ENCODE measurements around the gene REEP5. TPM values are rescaled to one million over a fixed set of nuclear protein-coding genes. Genes with fewer than 3 reads are reported as not detected.
A peak's percentile ranks its signal among the peaks of the same experiment; 100 is the strongest.

The REEP5 gene
- polyA plus RNA-seq, 1 of the 3 experiments (the other 2 are of a cell fraction), result 124 TPM

- no peaks in the 10 kb centered on the region for H3K36me3 ChIP-seq (replicated peaks in 1 of 2; ENCODE audit: control insufficient read depth in 1 of 2, insufficient read depth in 2 of 2, low read length in 1 of 2)
- peak overlapping the region in 1 of 2 experiments; percentile 97; a peak in 1 of 4 replicates for H3K27ac ChIP-seq (ENCODE audit: low read depth in 2 of 2, low read length in 1 of 2)
- H3K4me1 ChIP-seq (ENCODE audit: control insufficient read depth in 1 of 2, insufficient read depth in 2 of 2, low read depth in 1 of 2, low read length in 1 of 2), result peaks cover 9 to 36% of the 10 kb centered on the region in 2 experiments
- H4K20me1 ChIP-seq (ENCODE audit: insufficient read depth), result no peaks in the 10 kb centered on the region; the same call in 1 of the 2 replicates
- H2AFZ ChIP-seq (ENCODE audit: low read depth), result no peak overlapping the region
- H3K4me3 ChIP-seq (ENCODE audit: low read depth in 2 of 2, low read length in 1 of 2), result no peak overlapping the region
- WGBS (ENCODE audit: low lambda C conversion rate), result 73% methylated on average over 2 of the region's 2 CpGs
- ChIA-PET CTCF (no interaction called here), POLR2A (no interaction called here)
- peaks cover 24% of the 10 kb centered on the region for H3F3A ChIP-seq (replicated peaks; ENCODE audit: insufficient read depth)
- H3K9ac ChIP-seq, result no peak overlapping the region
- DNase-seq, result no peak
- no peaks in the 10 kb centered on the region for H3K9me3 ChIP-seq
- H3K27me3 ChIP-seq (ENCODE audit: insufficient read depth), result no peaks in the 10 kb centered on the region
- no peaks in the 10 kb centered on the region for H3K9me2 ChIP-seq
- TF ChIP-seq RFX5 (IDR thresholded peaks at IDR 0.05; ENCODE audit: low read length), result no peak
- no peak for TF ChIP-seq TCF12 (IDR thresholded peaks at IDR 0.05)
- no peak for TF ChIP-seq NRF1 (IDR thresholded peaks at IDR 0.05; ENCODE audit: low read depth, low read length)
- TF ChIP-seq GATA2 (CRISPR knock-in tag; IDR thresholded peaks at IDR 0.05), result no peak
- no peak for TF ChIP-seq ZBTB33 (IDR thresholded peaks at IDR 0.05; ENCODE audit: borderline replicate concordance, low read depth)
- TF ChIP-seq CHD2 (IDR thresholded peaks at IDR 0.05; ENCODE audit: low read length, partially characterized antibody), result no peak
- H3K79me2 ChIP-seq (ENCODE audit: insufficient read depth), result no peaks in the 10 kb centered on the region
- no peak overlapping the region for H3K4me2 ChIP-seq
Observed at GRCh38 chr5:112957036-112957808, 35.2 kb upstream of the REEP5 start.

- no peak overlapping the region for H2AFZ ChIP-seq (ENCODE audit: low read depth)
- no peaks in the 10 kb centered on the region for H3K27me3 ChIP-seq (ENCODE audit: insufficient read depth)
- H3K4me3 ChIP-seq (ENCODE audit: low read depth in 2 of 2, low read length in 1 of 2), result no peak overlapping the region
- POLR2A ChIA-PET, result no interaction called here
- no peaks in the 10 kb centered on the region for H3K36me3 ChIP-seq (replicated peaks in 1 of 2; ENCODE audit: control insufficient read depth in 1 of 2, insufficient read depth in 2 of 2, low read length in 1 of 2)
- 86% methylated on average over 3 of the region's 3 CpGs for WGBS (ENCODE audit: low lambda C conversion rate)
- no peak overlapping the region for H3K27ac ChIP-seq (ENCODE audit: low read depth in 2 of 2, low read length in 1 of 2)
- H3K9ac ChIP-seq, result no peak overlapping the region
- peaks cover 9 to 36% of the 10 kb centered on the region in 2 experiments for H3K4me1 ChIP-seq (ENCODE audit: control insufficient read depth in 1 of 2, insufficient read depth in 2 of 2, low read depth in 1 of 2, low read length in 1 of 2)
- H3F3A ChIP-seq (replicated peaks; ENCODE audit: insufficient read depth), result peaks cover 24% of the 10 kb centered on the region
- H3K9me2 ChIP-seq, result no peaks in the 10 kb centered on the region
- H3K9me3 ChIP-seq, result no peaks in the 10 kb centered on the region
- H3K4me2 ChIP-seq, result no peak overlapping the region
- CTCF ChIA-PET, result no interaction called here
- no peak for TF ChIP-seq GABPA (IDR thresholded peaks at IDR 0.05; ENCODE audit: low read depth)
- TF ChIP-seq RCOR1 (IDR thresholded peaks at IDR 0.05; ENCODE audit: low read length), result no peak
- TF ChIP-seq ZBTB33 (IDR thresholded peaks at IDR 0.05; ENCODE audit: borderline replicate concordance, low read depth), result no peak
- TF ChIP-seq YY1 (IDR thresholded peaks at IDR 0.05; ENCODE audit: low read depth), result no peak
- no peak for TF ChIP-seq RFX5 (IDR thresholded peaks at IDR 0.05; ENCODE audit: low read length)
- no peak for TF ChIP-seq JUND (IDR thresholded peaks at IDR 0.05)
- TF ChIP-seq SMC3 (IDR thresholded peaks at IDR 0.05; ENCODE audit: low read depth, low read length), result no peak
- TF ChIP-seq ELF1 (IDR thresholded peaks at IDR 0.05), result no peak
- no peak for TF ChIP-seq RXRA (IDR thresholded peaks at IDR 0.05; ENCODE audit: borderline replicate concordance, low read depth)
- TF ChIP-seq SIN3A (IDR thresholded peaks at IDR 0.05; ENCODE audit: borderline replicate concordance, low read depth, low read length), result no peak
- H3K79me2 ChIP-seq (ENCODE audit: insufficient read depth), result no peaks in the 10 kb centered on the region
- H4K20me1 ChIP-seq (ENCODE audit: insufficient read depth), result no peaks in the 10 kb centered on the region; the same call in 1 of the 2 replicates
- DNase-seq, result no peak
Observed at GRCh38 chr5:112956606-112957005, 34.6 kb upstream of the REEP5 start.

All from SK-N-SH (cell line).